ENCODE data around the gene HOXD9.

GRCh38 chr2:176133389-176133788 is 10.9 kb downstream of the HOXD9 start:
- no peak for TF ChIP-seq POLR2A (IDR thresholded peaks at IDR 0.05)
- TF ChIP-seq, protein P1, sequence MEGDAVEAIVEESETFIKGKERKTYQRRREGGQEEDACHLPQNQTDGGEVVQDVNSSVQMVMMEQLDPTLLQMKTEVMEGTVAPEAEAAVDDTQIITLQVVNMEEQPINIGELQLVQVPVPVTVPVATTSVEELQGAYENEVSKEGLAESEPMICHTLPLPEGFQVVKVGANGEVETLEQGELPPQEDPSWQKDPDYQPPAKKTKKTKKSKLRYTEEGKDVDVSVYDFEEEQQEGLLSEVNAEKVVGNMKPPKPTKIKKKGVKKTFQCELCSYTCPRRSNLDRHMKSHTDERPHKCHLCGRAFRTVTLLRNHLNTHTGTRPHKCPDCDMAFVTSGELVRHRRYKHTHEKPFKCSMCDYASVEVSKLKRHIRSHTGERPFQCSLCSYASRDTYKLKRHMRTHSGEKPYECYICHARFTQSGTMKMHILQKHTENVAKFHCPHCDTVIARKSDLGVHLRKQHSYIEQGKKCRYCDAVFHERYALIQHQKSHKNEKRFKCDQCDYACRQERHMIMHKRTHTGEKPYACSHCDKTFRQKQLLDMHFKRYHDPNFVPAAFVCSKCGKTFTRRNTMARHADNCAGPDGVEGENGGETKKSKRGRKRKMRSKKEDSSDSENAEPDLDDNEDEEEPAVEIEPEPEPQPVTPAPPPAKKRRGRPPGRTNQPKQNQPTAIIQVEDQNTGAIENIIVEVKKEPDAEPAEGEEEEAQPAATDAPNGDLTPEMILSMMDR (IDR thresholded peaks at IDR 0.05): no peak

Data from body of pancreas (tissue), 4 donors.